Eye (tissue), 1 donor: ENCODE data around the gene FLVCR2.

Experiments
- DNase-seq: peaks from one replicate; pipeline ENCODE4 v3.0.0-alpha.2; 2015

Gene FLVCR2

GRCh38 chr14:75578102-75578785, at the start of gene FLVCR2:
TSS of gene FLVCR2 (plus strand) at chr14:75578620. CDS start at chr14:75578973, 353 bp downstream.
- peak; percentile 80 for DNase-seq

- DNase-seq = no peak
Measured at GRCh38 chr14:75531256-75531655, 47.2 kb upstream of the FLVCR2 start.

- DNase-seq = no peak
Measured at GRCh38 chr14:75531660-75532317, 46.6 kb upstream of the FLVCR2 start.

- DNase-seq = no peak
Measured at GRCh38 chr14:75533791-75534555, 44.4 kb upstream of the FLVCR2 start.

- no peak for DNase-seq
Measured at GRCh38 chr14:75535164-75535898, 43.1 kb upstream of the FLVCR2 start.

- DNase-seq = no peak
Measured at GRCh38 chr14:75537071-75537470, 41.3 kb upstream of the FLVCR2 start.

- no peak for DNase-seq
Measured at GRCh38 chr14:75539162-75539560, 39.3 kb upstream of the FLVCR2 start.

- no peak for DNase-seq
Measured at GRCh38 chr14:75539561-75540478, 38.6 kb upstream of the FLVCR2 start.

GRCh38 chr14:75540479-75540851, 38.0 kb upstream of the FLVCR2 start:
- no peak for DNase-seq

GRCh38 chr14:75542588-75543091, 35.8 kb upstream of the FLVCR2 start:
- DNase-seq = no peak

- DNase-seq = no peak
Measured at GRCh38 chr14:75543253-75543652, 35.2 kb upstream of the FLVCR2 start.

GRCh38 chr14:75543786-75544185, 34.6 kb upstream of the FLVCR2 start:
- no peak for DNase-seq

GRCh38 chr14:75545907-75546306, 32.5 kb upstream of the FLVCR2 start:
- no peak for DNase-seq

- no peak for DNase-seq
Measured at GRCh38 chr14:75547552-75548250, 30.7 kb upstream of the FLVCR2 start.

- no peak for DNase-seq
Measured at GRCh38 chr14:75548544-75548943, 29.9 kb upstream of the FLVCR2 start.

GRCh38 chr14:75549169-75549568, 29.3 kb upstream of the FLVCR2 start:
- DNase-seq = no peak

- no peak for DNase-seq
Measured at GRCh38 chr14:75551021-75551420, 27.4 kb upstream of the FLVCR2 start.

GRCh38 chr14:75553157-75553556, 25.3 kb upstream of the FLVCR2 start:
- DNase-seq = no peak

GRCh38 chr14:75553761-75554364, 24.6 kb upstream of the FLVCR2 start:
- DNase-seq = no peak

GRCh38 chr14:75554482-75554881, 23.9 kb upstream of the FLVCR2 start:
- DNase-seq = no peak

- no peak for DNase-seq
Measured at GRCh38 chr14:75558440-75558839, 20.0 kb upstream of the FLVCR2 start.
